ENCODE measurements around the gene RAF1.

The RAF1 gene

GRCh38 chr3:12591997-12592715 is 71.8 kb downstream of the RAF1 start:
- DNase-seq (ENCODE audit: low read depth in 2 of 2), result no peak

DNA sequence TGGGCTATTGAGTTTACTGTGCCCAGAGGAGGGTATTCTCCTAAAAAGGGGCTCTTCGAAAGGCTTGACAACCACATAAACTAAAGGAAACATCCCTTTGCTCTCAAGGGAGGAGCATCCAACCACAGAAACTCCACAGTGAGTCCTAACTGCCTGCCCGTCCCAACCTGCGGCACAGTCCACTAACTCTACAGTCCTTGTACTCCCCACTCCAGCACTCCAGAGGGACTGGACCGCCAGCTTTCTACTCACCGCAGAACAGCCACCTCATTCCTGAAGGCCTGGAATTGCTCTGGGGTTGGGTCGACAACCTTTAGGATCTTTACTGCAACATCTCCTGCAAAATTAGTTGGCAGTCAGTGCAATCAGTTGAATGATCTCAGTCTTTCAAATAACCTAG is 72.5 kb downstream of the RAF1 start:
- no peak for DNase-seq (ENCODE audit: low read depth in 2 of 2)

DNA sequence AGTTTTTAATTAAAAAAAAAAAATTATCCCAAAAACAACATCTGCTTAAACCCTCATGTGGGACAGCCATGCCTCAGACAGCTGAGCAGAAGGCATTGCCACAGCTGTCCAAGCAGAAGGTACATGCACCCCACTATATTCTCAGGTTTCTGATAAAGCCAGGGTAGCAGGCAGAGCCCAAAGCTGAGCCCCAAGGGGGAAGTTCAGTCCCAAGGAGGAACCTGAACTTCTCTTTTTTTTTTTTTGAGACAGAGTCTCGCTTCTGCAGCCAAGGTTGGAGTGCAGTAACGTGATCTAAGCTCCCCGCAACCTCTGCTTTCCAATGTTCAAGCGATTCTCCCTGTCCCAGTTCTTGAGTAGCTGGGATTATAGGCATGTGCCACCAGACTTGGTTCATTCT is 73.8 kb downstream of the RAF1 start:
- DNase-seq (ENCODE audit: low read depth in 2 of 2), result no peak

- no peak for DNase-seq (ENCODE audit: low read depth in 2 of 2)
These were observed 75.6 kb downstream of the RAF1 start for GRCh38 chr3:12588039-12589009.

- DNase-seq (ENCODE audit: low read depth in 2 of 2), result no peak
These were observed 77.5 kb downstream of the RAF1 start for GRCh38 chr3:12586403-12586802.

- no peak for DNase-seq (ENCODE audit: low read depth in 2 of 2)
These were observed 77.9 kb downstream of the RAF1 start for GRCh38 chr3:12585970-12586369.

GRCh38 chr3:12585181-12585580 is 78.7 kb downstream of the RAF1 start:
- DNase-seq (ENCODE audit: low read depth in 2 of 2), result no peak

- DNase-seq (ENCODE audit: low read depth in 2 of 2), result no peak
These were observed 79.8 kb downstream of the RAF1 start for GRCh38 chr3:12584083-12584482.

- DNase-seq (ENCODE audit: low read depth in 2 of 2), result no peak
These were observed 80.6 kb downstream of the RAF1 start for GRCh38 chr3:12583280-12583679.

GRCh38 chr3:12582730-12583129 is 81.2 kb downstream of the RAF1 start:
- no peak for DNase-seq (ENCODE audit: low read depth in 2 of 2)

GRCh38 chr3:12579905-12580304 is 84.0 kb downstream of the RAF1 start:
- DNase-seq (ENCODE audit: low read depth in 2 of 2), result no peak

GRCh38 chr3:12579456-12579855 is 84.5 kb downstream of the RAF1 start:
- no peak for DNase-seq (ENCODE audit: low read depth in 2 of 2)

DNA sequence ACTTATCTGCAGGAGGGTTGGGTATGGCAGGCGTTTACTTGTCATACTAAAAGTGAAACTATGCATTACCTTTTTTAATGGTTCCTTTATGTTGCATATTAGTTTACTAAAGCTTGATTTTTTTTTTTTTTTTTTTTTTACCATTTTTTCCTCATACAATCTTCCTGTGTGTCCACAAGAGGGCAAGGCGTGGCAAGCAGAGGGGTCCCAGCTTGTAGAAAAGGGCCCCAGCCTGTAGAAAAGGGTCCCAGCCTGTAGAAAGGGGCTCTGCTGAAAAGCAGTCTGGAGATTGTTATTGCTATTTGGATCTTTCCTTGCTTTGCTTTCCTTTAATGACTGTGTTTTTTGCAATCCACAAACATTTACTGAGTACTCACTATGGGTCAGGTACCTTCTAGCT is 85.2 kb downstream of the RAF1 start:
- DNase-seq (ENCODE audit: low read depth in 2 of 2), result no peak

DNA sequence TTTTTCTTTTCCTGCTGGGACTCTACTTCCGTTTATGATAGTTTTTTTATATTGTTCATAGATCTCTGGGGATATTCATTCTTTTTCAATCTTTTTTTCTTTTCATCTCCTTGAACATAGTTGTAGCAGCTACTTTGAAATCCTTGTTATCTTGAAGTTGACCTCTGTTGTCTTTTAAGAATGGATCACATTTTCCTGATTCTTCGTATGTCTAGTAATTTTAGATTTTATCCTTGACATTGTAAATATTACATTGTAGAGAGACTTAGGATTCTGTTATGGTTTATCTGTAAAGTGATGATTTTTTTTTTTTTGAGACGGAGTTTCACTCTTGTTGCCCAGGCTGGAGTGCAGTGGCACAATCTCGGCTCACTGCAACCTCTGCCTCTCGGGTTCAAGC is 86.5 kb downstream of the RAF1 start:
- no peak for DNase-seq (ENCODE audit: low read depth in 2 of 2)

DNA sequence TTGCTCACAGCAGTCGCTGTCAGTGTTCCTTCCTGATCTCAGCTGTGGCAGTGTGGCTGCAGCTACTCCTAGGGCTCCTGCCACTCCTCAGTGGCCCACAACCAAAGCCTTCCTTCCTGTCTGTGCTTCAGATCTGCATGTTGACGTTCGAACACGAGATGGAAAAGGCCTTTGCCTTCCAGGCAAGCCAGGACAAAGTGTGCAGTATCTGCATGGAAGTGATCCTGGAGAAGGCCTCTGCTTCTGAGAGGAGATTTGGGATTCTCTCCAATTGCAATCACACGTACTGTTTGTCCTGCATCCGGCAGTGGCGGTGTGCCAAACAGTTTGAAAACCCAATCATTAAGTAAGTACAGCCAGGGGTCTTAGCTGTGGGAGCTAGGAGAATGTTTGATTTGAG is 89.3 kb downstream of the RAF1 start:
- no peak for DNase-seq (ENCODE audit: low read depth in 2 of 2)

GRCh38 chr3:12574131-12574530 is 89.8 kb downstream of the RAF1 start:
- DNase-seq (ENCODE audit: low read depth in 2 of 2), result no peak

GRCh38 chr3:12571986-12572385 is 91.9 kb downstream of the RAF1 start:
- no peak for DNase-seq (ENCODE audit: low read depth in 2 of 2)

DNA sequence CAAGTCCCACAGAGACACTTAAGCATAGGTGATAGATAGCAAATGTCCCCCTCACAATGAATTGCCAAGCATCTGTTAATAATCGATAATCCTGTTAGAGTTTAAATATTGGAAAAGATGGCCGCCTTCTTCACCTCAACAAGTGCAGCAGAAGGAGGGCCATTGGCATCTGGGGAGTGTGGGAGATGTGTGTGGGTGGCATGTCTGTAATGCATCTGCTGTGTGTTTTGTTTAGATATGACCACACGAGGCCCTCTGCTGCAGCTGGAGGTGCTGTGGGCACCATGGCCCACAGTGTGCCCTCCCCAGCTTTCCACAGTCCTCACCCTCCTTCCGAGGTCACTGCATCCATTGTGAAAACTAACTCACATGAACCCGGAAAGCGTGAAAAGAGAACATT is 94.1 kb downstream of the RAF1 start:
- no peak for DNase-seq (ENCODE audit: low read depth in 2 of 2)

DNA sequence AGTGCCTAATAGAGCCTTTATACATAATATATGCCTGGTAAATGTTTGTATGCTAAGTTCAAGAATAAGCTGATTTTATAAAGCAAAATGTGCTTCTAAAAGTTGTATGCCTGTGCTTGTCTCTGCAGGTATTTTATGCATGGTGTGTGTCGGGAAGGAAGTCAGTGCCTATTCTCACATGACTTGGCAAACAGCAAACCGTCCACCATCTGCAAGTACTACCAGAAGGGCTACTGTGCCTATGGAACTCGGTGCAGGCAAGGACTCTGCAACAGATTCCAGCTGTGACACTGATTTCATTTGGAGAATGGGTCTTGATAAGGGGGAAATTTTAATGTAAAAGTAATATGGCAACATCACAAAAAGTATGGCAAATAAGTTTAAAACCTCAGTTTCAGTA is 95.2 kb downstream of the RAF1 start:
- DNase-seq (ENCODE audit: low read depth in 2 of 2), result no peak

GRCh38 chr3:12566976-12567375 is 96.9 kb downstream of the RAF1 start:
- no peak for DNase-seq (ENCODE audit: low read depth in 2 of 2)

DNA sequence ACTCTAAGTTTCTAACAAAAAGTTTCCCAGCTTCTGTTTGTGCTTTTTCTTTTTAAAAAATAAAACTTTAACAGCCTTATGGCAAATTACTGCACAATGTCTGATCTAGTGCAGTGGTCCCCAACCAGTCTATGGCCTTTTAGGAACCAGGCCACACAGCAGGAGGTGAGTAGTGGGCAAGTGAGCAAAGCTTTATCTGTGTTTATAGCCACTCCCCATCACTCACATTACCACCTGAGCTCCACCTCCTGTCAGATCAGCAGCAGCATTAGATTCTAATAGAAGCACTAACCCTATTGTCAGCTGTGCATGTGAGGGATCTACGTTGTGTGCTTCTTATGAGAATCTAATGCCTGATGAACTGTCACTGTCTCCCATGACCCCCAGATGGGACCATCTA is 101.5 kb downstream of the RAF1 start:
- DNase-seq (ENCODE audit: low read depth in 2 of 2), result no peak

DNA sequence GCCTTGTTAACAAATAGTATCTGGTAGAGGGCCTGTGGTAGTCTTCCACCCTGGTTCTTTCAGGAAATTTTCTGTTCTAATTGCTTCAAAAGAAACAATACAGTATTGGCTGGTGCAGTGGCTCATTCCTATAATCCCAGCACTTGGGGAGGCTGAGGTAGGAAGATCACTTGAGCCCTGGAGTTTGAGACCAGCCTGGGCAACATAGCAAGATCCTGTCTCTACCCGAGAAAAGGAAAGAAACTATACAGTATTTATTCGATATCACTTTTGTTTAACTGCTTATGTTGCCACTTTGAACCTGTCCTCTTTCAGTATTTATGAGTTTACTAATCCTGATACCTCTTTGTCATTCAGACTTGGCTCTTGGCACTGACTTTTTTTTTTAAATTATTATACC is 102.5 kb downstream of the RAF1 start:
- DNase-seq (ENCODE audit: low read depth in 2 of 2), result no peak

Data from stimulated activated CD8-positive, alpha-beta memory T cell treated with anti-CD3 and anti-CD28 coated beads, Interleukin-7, amount 100 ng/mL, for 4 hours (primary cell).